ENCODE results near the gene RMRP. TPM values are rescaled to one million over a fixed set of nuclear protein-coding genes. Genes with fewer than 3 reads are reported as not detected.

Gene RMRP
- total and polyA plus RNA-seq, 10 of the 15 experiments (the other 5 are each of a cell fraction or from before 2014, with no cell fraction given), result 12.0 to 42,450 (median 6,418) TPM; not detected in 4

GRCh38 chr9:35658137-35658967 is 533 bp upstream of the RMRP start, which contains the start of gene CCDC107 (continued):
- peak; percentile 62 for TF ChIP-seq ZNF687 (IDR thresholded peaks at IDR 0.05)
- peak; percentile 94 for TF ChIP-seq YY1 (IDR thresholded peaks at IDR 0.05; ENCODE audit: low read depth, low read length)
- TF ChIP-seq REST (IDR thresholded peaks at IDR 0.05; ENCODE audit: low read depth, low read length), result peak; percentile 62; the same call in 1 of the 2 replicates
- no peak for TF ChIP-seq EZH2 (IDR thresholded peaks at IDR 0.05; ENCODE audit: borderline replicate concordance, control insufficient read depth, low read depth, low read length)
- no peak for TF ChIP-seq E2F4 (IDR thresholded peaks at IDR 0.05; ENCODE audit: low read depth, low read length)
- no peak for TF ChIP-seq SRF (IDR thresholded peaks at IDR 0.05; ENCODE audit: low read depth in 2 of 2, low read length in 2 of 2)
- TF ChIP-seq STAT1 (conservative IDR thresholded peaks at IDR 0.05), result no peak
- TF ChIP-seq ZBTB40 (IDR thresholded peaks at IDR 0.05; ENCODE audit: borderline replicate concordance), result no peak
- TF ChIP-seq SMARCA5 (IDR thresholded peaks at IDR 0.05), result peak; percentile 94
- no peak for TF ChIP-seq RCOR1 (conservative IDR thresholded peaks at IDR 0.05; ENCODE audit: low read depth, low read length)
- peak; percentile 85 for TF ChIP-seq POLR2A (IDR thresholded peaks at IDR 0.05; ENCODE audit: low read depth, low read length)
- TF ChIP-seq YBX1 (IDR thresholded peaks at IDR 0.05), result no peak
- no peak for TF ChIP-seq ESRRA (IDR thresholded peaks at IDR 0.05; ENCODE audit: low read length)
